HL-60 (cell line): ENCODE data around the gene ADGRG1.
"Not testable (repeated sequence)": the region's sequence is repeated elsewhere in the genome, so short reads cannot be mapped to it uniquely, and the experiment has no call there.

Experiments
- DNase-seq, 2 experiments: peaks; one replicate each; pipeline ENCODE4 v3.0.0-alpha.2; 2010 to 2020; ENCODE audit warnings: low read depth in 1 of 2, low spot score in 1 of 2
- H3K27ac ChIP-seq: fragments of 250-450 bp; sonication (Bioruptor Pico); replicated peaks from 2 replicates; pipeline ENCODE4 v1.5.1; 2020; ENCODE audit warnings: mild to moderate bottlenecking, moderate library complexity
- H3K27me3 ChIP-seq: fragments of 250-450 bp; sonication (Bioruptor Pico); 2 replicates; pipeline ENCODE4 v1.5.1; 2021; ENCODE audit warnings: mild to moderate bottlenecking, moderate library complexity; ENCODE audit not compliant: insufficient read depth, poor library complexity, severe bottlenecking
- H3K4me3 ChIP-seq: replicated peaks from 2 replicates; pipeline ENCODE4 v1.5.1; 2011; ENCODE audit warnings: mild to moderate bottlenecking, control low read depth, low read length; ENCODE audit not compliant: insufficient read depth
- CTCF ChIP-seq: IDR thresholded peaks from one replicate; pipeline ENCODE4 v1.5.1; 2011; ENCODE audit warnings: low read length, control low read depth, inconsistent platforms; ENCODE audit not compliant: insufficient read depth
- GABPA ChIP-seq: IDR thresholded peaks from 2 replicates; pipeline ENCODE4 v1.6.1; 2012; ENCODE audit warnings: low read depth
- POLR2AphosphoS5 ChIP-seq: IDR thresholded peaks from 2 replicates; pipeline ENCODE4 v1.6.1; 2012; ENCODE audit warnings: low read depth
- REST ChIP-seq: IDR thresholded peaks from 2 replicates; pipeline ENCODE4 v1.6.1; 2012; ENCODE audit warnings: low read depth; ENCODE audit not compliant: insufficient replicate concordance
- SPI1 ChIP-seq: IDR thresholded peaks from 2 replicates; pipeline ENCODE4 v1.6.1; 2012; ENCODE audit warnings: low read depth, mild to moderate bottlenecking, borderline replicate concordance

ADGRG1 gene

DNA sequence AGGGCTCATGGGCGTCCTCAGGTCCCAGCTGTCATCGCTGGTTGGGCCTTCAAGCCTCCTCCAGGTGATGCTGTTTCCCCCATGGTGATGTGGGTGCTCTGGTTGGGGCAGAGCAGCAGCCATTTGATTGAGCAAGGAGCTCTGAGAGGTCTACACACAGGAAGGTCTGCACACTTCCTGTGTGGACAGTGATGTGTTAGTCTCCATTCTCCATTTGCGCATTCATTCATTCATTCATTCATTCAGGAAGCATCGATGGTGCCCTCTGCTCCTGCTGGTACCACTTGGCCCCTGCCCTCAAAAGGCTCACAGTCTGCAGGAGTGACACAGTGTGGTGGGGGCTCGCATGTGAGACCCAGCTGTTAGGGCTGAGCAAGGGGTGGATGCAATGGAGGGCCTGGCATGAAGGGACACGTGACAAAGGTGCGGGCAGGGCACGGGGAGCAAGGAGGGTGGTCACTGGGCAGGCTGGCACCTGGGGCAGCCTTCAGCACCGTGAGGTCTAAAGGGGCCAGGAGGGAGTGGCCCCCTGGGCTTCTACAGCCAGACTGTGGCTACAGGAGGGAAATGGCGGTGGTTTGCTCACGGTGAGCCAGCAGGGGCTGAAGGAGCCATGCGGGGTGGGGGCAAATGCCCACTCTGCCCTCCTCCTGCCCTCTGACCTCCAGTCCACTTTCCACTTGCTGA lies 41.2 kb downstream of the ADGRG1 start:
- H3K27ac ChIP-seq: peak overlapping the region; percentile 80
- DNase-seq: peak; percentile 36 to 65
- H3K27me3 ChIP-seq: no peaks in the 10 kb centered on the region
- H3K4me3 ChIP-seq: no peak overlapping the region; the same call in 1 of the 2 replicates
- no peak for TF ChIP-seq POLR2AphosphoS5
- TF ChIP-seq CTCF: no peak

DNA sequence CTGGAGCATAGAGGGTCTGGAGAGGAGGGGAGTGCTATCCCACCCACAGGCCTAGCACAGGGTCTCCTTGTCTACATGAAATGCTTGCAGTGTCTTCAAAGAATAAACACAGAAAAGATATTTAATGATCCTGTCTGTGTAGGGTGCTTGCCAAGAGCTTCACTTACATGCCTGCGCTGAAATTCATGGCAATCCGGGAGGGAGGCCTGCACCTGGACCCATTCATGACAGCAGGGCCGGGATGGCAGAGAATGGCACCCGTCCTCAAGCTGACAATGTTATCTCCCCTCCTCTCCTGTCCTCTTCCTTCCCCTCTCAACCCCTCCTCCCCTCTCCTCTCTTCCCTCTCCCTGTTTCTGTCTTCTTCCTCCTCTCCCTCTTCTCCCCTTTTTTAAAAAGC lies 41.8 kb downstream of the ADGRG1 start:
- H3K4me3 ChIP-seq: no peak overlapping the region; the same call in 1 of the 2 replicates
- DNase-seq: no peak
- peak overlapping the region; percentile 25 for H3K27ac ChIP-seq
- H3K27me3 ChIP-seq: no peaks in the 10 kb centered on the region
- TF ChIP-seq POLR2AphosphoS5: no peak
- TF ChIP-seq SPI1: no peak
- TF ChIP-seq GABPA: no peak
- TF ChIP-seq REST: no peak
- no peak for TF ChIP-seq CTCF

DNA sequence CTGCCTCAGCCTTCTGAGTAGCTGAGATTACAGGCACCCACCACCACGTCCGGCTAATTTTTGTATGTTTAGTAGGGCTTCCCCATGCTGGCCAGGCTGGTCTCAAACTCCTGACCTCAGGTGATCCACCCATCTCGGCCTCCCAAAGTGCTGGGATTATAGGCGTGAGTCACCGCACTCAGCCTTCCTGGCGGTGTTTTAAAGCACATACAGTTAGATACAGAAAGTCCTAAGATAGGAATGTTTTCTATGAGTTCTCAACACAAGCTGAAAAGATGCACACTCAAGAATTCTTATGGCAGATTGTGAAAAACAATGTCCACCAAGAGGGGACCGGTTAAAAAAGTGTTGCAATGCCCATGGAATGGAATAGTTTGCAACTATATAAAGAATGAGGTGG lies 43.0 kb downstream of the ADGRG1 start:
- H3K27me3 ChIP-seq, DNase-seq, H3K27ac ChIP-seq, H3K4me3 ChIP-seq: not testable (repeated sequence)

- no peak for DNase-seq
- H3K27me3 ChIP-seq: no peaks in the 10 kb centered on the region
- H3K27ac ChIP-seq: no peak overlapping the region
- H3K4me3 ChIP-seq: no peak overlapping the region
- no peak for TF ChIP-seq GABPA
- no peak for TF ChIP-seq POLR2AphosphoS5
- TF ChIP-seq REST: no peak
- TF ChIP-seq CTCF: no peak
- TF ChIP-seq SPI1: no peak
These were observed 44.0 kb downstream of the ADGRG1 start for GRCh38 chr16:57672416-57672815.
